NCI-H1930 (cell line): Measurements from ENCODE around the gene CEP70.
"Not testable (repeated sequence)": the region's sequence is repeated elsewhere in the genome, so short reads cannot be mapped to it uniquely, and the experiment has no call there.

Experiments used
- DNase-seq, 2 experiments: peaks; one replicate each; lab custom pipeline; 2025; lab: John Stamatoyannopoulos, UW

CEP70 gene

GRCh38 chr3:138591392-138591791, 2.7 kb downstream of the CEP70 start:
- no peak for DNase-seq

- no peak for DNase-seq
These were observed 5.6 kb downstream of the CEP70 start for GRCh38 chr3:138588445-138588844.

GRCh38 chr3:138587374-138587773, 6.7 kb downstream of the CEP70 start:
- DNase-seq: no peak

- DNase-seq: no peak
These were observed 15.0 kb downstream of the CEP70 start for GRCh38 chr3:138578961-138579574.

DNA sequence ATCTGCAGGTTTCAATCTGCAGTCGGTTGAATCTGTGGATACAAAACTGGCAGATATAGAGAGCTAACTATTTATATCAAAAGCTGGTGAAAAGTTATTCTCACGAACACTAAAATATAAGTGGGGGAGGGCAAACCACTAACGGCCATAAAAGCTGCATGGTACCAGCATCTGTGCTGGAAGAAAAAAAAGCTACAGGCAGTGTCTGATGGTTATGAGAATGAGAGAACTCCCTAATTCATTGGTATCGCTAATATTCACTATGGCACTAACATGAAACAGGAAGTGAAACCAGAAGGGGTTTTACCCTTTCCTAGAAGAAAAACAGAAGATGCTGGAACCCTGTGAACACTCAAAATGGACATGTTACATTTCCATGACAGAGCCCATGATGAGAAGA, 15.9 kb downstream of the CEP70 start:
- no peak for DNase-seq

- DNase-seq: no peak
These were observed 20.9 kb downstream of the CEP70 start for GRCh38 chr3:138573138-138573537.

DNA sequence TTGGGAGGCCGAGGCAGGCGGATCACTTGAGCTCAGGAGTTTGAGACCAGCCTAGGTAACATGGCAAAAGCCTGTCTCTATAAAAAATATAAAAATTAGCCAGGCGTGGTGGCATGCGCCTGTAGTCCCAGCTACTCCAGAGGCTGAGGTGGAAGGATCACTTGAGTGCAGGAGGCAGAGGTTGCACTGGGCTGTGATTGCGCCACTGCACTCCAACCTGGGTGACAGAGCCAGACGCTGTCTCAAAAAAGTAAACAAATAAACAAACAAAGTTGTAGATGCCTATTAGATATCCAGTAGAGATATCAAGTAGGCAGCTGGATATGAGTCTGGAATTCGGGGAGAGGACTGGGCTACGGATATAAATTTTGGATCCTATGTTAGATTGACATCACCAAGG, 24.4 kb downstream of the CEP70 start:
- not testable (repeated sequence) for DNase-seq

GRCh38 chr3:138569090-138569489, 25.0 kb downstream of the CEP70 start:
- DNase-seq: no peak

DNA sequence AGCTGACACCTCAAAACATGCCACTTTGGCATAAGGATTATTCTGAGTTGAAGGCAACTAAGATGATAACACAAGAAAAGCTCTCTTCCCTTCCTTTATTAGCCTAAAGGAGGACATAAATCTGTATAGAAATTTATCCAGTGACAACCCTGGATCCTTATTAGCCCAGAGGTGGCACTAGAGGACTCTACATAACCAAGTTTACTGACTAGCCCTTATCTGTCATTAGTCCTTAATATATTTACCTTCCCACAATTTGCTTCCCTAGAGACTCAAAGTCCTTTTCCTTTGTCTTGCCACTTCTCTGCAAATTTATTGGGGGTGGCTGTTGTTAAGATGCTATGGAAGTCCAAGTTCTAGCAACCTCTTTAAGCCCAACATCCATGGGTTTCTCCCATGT, 26.7 kb downstream of the CEP70 start:
- no peak for DNase-seq

GRCh38 chr3:138566293-138566692, 27.8 kb downstream of the CEP70 start:
- not testable (repeated sequence) for DNase-seq

- DNase-seq: not testable (repeated sequence)
These were observed 31.2 kb downstream of the CEP70 start for GRCh38 chr3:138562902-138563301.

GRCh38 chr3:138560501-138560900, 33.6 kb downstream of the CEP70 start:
- DNase-seq: no peak

- DNase-seq: no peak
These were observed 34.9 kb downstream of the CEP70 start for GRCh38 chr3:138559134-138559533.

- DNase-seq: not testable (repeated sequence)
These were observed 39.3 kb downstream of the CEP70 start for GRCh38 chr3:138554775-138555174.

DNA sequence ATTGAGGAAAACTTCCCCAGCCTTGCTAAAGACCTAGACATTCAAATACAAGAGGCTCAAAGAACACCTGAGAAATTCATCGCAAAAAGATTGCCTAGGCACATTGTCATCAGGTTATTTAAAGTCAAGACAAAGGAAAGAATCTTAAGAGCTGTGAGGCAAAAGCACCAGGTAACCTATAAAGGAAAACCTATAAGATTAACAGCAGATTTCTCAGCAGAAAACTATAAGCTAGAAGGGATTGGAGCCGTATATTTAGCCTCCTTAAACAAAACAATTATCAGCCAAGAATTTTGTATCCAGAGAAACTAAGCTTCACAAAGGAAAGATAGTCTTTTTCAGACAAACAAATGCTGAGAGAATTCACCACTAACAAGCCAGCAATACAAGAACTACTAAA, 43.1 kb downstream of the CEP70 start:
- not testable (repeated sequence) for DNase-seq

- no peak for DNase-seq
These were observed 44.7 kb downstream of the CEP70 start for GRCh38 chr3:138549179-138549977.

DNA sequence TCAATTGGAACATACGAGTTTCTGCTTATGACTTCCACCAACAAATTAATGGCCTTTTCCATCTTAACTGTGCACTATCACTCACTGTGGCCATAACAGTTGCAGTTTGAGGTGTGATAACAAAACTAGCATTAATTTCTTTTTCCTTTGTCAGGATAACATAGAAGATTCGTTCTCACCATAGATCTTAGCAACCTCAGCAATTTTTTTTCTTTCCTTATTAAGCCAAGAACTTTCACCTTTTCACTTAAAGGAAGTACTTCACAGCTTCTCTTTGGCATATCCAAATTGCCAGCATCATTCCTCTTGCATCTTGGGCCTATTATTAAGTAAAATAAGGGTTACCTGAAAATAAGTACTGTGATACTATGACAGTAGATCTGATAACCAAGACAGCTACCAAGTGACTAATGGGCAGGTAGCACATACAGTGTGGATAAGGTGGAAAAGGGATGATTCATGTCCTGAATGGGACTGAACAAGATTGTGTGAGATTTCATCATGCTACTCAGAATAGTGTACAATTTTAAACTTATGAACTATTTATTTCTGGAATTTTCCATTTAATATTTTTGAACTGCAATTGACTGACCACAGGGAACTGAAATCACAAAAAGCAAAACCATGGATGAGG, 46.6 kb downstream of the CEP70 start:
- DNase-seq: no peak

DNA sequence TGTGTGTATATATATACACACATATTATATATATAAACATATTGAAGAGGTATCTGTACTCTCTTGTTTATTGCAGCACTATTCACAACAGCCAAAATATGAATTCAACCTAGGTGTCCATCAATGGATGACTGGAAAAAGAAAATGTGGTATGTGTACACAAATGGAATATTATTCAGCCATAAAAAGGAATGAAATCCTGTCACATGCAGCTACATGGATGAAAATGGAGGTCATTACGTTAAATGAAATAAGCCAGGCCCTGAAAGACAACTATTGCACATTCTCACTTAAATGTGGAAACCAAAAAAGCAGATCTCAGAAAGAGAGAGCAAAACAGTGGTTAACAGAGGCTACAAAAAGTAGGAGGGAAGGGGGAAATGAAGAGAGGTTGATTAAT, 49.5 kb downstream of the CEP70 start:
- DNase-seq: no peak

- DNase-seq: no peak
These were observed 51.1 kb downstream of the CEP70 start for GRCh38 chr3:138542977-138543376.

GRCh38 chr3:138539352-138539751, 54.7 kb downstream of the CEP70 start:
- no peak for DNase-seq

GRCh38 chr3:138521445-138521844, 72.6 kb downstream of the CEP70 start:
- not testable (repeated sequence) for DNase-seq

GRCh38 chr3:138513090-138513843, 80.8 kb downstream of the CEP70 start:
- no peak for DNase-seq
